Thyroid gland (tissue), 4 donors: ENCODE data around the gene GJC2. TPM values are rescaled to one million over a fixed set of nuclear protein-coding genes. Genes with fewer than 3 reads are reported as not detected.

Source experiments
- DNase-seq, 2 donors: peaks; one replicate each; pipeline ENCODE4 v3.0.0-alpha.2; 2019
- H3K27ac ChIP-seq, 3 donors: fragments of 200-600 bp; sonication (generic); 1 replicate in 2 of 3; 2 replicates in 1 of 3; pipeline ENCODE4 v1.5.1; 2016 to 2019; ENCODE audit warnings: mild to moderate bottlenecking in 1 of 3, moderate library complexity in 1 of 3
- H3K27me3 ChIP-seq: fragments of 200-600 bp; sonication (generic); one replicate; pipeline ENCODE4 v1.5.1; 2019
- H3K36me3 ChIP-seq, 2 donors: fragments of 200-600 bp; sonication (generic); one replicate each; pipeline ENCODE4 v1.5.1; 2016 to 2019
- H3K4me1 ChIP-seq, 2 donors: fragments of 200-600 bp; sonication (generic); one replicate each; pipeline ENCODE4 v1.5.1; 2017 to 2019
- H3K4me3 ChIP-seq, 3 donors: fragments of 200-600 bp; sonication (generic); replicated peaks in 1 of 3; 1 replicate in 2 of 3; 2 replicates in 1 of 3; pipeline ENCODE4 v1.5.1; 2016; ENCODE audit warnings: mild to moderate bottlenecking in 1 of 3
- H3K9me3 ChIP-seq: fragments of 200-600 bp; sonication (generic); one replicate; pipeline ENCODE4 v1.5.1; 2017
- POLR2A ChIP-seq, 2 donors: fragments of 450-650 bp; IDR thresholded peaks; one replicate each; pipeline ENCODE4 v1.6.1; 2017; ENCODE audit warnings: antibody characterized with exemption in 2 of 2, mild to moderate bottlenecking in 2 of 2, moderate library complexity in 1 of 2
- WGBS, 2 donors: methylation state at CpG; one replicate each; pipeline ENCODE4 v1.1.5; 2017; 5-methylcytosine and 5-hydroxymethylcytosine counted together
- intact Hi-C: fragments of 100-400 bp; cut with DNase I; formaldehyde crosslinking; loops from one replicate; pipeline ENCODE4 v1.15.1; 2023
- small RNA-seq: library from RNA; depleted of rRNA; stranded (forward); fragments of <200 nt; gene quantifications from one replicate; pipeline ENCODE3, GENCODE V24; 2016
- total RNA-seq, 4 donors: library from RNA; depleted of rRNA; stranded (reverse); fragments of >200 nt; gene quantifications; one replicate each; pipeline ENCODE4 v1.2.3, GENCODE V29; 2016
- TF ChIP-seq, protein P1 (sequence below), 6 experiments: fragments of 200-600 bp in 3 of 6; fragments of 450-650 bp in 3 of 6; sonication (generic) in 3 of 6; IDR thresholded peaks; one replicate each; pipeline ENCODE4 v1.5.1; 2016 to 2019; ENCODE audit warnings: antibody characterized with exemption in 6 of 6, mild to moderate bottlenecking in 2 of 6, inconsistent platforms in 1 of 6, moderate library complexity in 1 of 6

The GJC2 gene
- total RNA-seq, 4 donors from 2014 or later: 2.1 to 14.0 (median 3.8) TPM

DNA sequence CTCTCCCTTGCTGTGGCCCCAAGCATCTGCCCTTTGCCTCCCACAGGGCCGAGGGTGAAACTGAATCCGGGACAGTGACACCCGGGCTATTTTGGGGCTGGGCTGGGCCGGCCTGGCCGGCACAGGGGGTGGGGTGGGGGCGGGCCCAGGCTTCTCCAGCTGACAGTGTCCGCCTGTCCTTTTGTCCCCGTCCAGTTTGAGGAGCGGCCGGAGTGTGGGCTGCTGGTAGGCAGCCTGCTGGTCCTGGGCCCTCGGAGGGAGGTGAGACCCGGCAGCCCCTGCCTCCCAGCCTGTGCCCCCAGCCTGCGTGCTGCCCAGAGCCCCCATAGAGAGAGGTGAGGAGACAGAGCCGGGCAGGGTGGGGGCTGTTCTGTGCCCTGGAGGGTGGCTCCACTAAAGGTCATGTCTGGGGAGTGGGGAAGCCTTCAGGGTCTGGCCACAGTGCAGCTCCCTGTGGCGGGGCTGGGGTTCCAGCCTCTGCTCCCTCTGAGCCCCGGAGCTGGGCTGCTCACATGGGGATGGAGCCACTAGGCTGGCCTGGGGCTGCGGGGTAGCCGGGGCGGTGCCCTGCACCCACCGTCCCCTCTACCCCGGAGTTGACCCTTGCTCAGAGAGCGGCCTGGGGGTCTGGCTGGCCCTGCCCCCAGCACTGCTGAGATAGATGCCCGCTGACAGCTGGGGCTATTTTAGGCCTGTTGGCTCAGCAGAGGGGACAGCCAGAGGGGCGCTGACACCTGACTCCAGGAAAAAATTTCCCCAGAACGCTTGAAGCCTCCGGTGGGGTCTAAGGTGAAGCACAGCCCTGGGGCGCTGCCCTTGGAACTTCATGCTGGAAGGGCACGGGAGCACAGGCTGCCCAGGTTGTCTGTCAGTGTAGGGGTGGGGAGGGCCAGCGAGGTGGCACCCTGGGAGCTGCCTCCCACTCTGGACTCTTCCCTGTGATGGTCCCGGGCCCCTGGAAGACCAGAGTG, 58.4 kb downstream of the GJC2 start, which contains the start of gene OBSCN:
Gene OBSCN, plus strand, starts transcription at position 194 of the 971 bp plus-strand sequence. CDS start 3,740 bp downstream, outside the sequence.
- Histone ChIP-seq H3K4me3 (no peak within 1 kb of the TSS), H3K27me3 (no peaks in the 10 kb centered on the region), H3K9me3 (no peaks in the 10 kb centered on the region), H3K36me3 (no peaks in the 10 kb centered on the region), H3K27ac (no peak within 1 kb of the TSS), H3K4me1 (peaks cover 0 to 18% of the 10 kb centered on the region in 2 donors)
- no peak for DNase-seq
- no peak for TF ChIP-seq POLR2A (IDR thresholded peaks at IDR 0.05)
- TF ChIP-seq, protein P1, sequence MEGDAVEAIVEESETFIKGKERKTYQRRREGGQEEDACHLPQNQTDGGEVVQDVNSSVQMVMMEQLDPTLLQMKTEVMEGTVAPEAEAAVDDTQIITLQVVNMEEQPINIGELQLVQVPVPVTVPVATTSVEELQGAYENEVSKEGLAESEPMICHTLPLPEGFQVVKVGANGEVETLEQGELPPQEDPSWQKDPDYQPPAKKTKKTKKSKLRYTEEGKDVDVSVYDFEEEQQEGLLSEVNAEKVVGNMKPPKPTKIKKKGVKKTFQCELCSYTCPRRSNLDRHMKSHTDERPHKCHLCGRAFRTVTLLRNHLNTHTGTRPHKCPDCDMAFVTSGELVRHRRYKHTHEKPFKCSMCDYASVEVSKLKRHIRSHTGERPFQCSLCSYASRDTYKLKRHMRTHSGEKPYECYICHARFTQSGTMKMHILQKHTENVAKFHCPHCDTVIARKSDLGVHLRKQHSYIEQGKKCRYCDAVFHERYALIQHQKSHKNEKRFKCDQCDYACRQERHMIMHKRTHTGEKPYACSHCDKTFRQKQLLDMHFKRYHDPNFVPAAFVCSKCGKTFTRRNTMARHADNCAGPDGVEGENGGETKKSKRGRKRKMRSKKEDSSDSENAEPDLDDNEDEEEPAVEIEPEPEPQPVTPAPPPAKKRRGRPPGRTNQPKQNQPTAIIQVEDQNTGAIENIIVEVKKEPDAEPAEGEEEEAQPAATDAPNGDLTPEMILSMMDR (IDR thresholded peaks at IDR 0.05): no peak
- WGBS, 2 donors: 45 to 50% methylated on average over 6 to 12 of the region's 30 CpGs
- intact Hi-C loops: no loop called here

DNA sequence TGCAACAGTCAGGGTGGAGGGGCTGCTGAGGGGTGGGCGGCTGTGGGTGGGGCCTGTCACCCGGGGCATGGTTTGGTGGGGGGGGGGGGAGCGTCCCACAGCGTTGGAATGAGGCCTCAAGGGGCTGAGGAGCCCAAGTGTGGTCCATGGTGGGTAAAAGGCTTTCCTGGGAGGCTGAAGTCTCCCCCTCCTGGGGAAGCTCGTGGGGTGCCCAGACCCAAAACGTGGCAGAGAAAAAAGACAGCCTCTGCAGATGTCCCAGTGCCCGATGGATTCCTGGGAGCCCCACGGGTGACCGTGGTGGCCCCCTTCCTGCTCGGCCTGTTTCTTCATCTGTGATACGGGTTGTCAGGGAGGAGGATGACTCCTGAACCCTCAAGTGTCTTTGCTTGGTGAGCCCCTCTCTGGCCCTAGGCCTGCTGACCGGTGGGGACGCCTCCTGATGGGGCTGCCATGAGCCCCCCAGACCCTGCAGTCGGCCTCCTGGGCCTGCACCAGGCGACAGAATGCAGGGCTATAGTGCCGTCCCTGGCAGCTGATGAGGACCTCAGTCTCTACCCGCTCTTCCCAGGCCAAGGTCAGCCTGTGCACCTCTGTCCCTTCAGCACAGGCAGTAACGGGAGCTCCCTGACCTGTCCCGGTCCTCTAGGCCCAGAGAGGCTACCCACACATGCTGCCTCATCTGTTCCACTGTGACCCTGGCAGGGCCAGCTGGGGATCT, 59.3 kb downstream of the GJC2 start:
- TF ChIP-seq POLR2A (IDR thresholded peaks at IDR 0.05): no peak
- TF ChIP-seq, protein P1 (IDR thresholded peaks at IDR 0.05): no peak
- H3K27ac ChIP-seq: no peak overlapping the region
- H3K4me3 ChIP-seq: no peak overlapping the region
- WGBS, 2 donors: 53 to 80% methylated on average over 2 to 13 of the region's 19 CpGs
- no peaks in the 10 kb centered on the region for H3K9me3 ChIP-seq
- intact Hi-C loops: no loop called here
- H3K4me1 ChIP-seq: peaks cover 2 to 22% of the 10 kb centered on the region in 2 donors
- DNase-seq: no peak
- no peaks in the 10 kb centered on the region for H3K27me3 ChIP-seq
- no peaks in the 10 kb centered on the region for H3K36me3 ChIP-seq

Small RNA genes lying within 50 kb of the gene (small RNA-seq; reads per million reads assigned to genes)
- gene AL359510.1: not detected

Other genes starting within 250 kb of the GJC2 start
- gene WNT9A, start 202.0 kb upstream of the GJC2 start, total RNA-seq: 1 to 10 TPM; 2.5 to 4.3 (median 3.4) TPM
- not detected for gene WNT3A, start 142.9 kb upstream of the GJC2 start, total RNA-seq
- gene ARF1, start 67.2 kb upstream of the GJC2 start, total RNA-seq: 100 to 1,000 TPM; 378 to 457 (median 410) TPM
- 10 to 100 TPM in 3 of 4 donors, 1 to 10 TPM in 1; 8.3 to 26.5 (median 13.6) TPM for gene C1orf35, start 46.6 kb upstream of the GJC2 start, total RNA-seq
- 100 to 1,000 TPM in 1 of 4 donors, 10 to 100 TPM in 3; 23.5 to 125 (median 87.5) TPM for gene MRPL55, start 40.6 kb upstream of the GJC2 start, total RNA-seq
- 100 to 1,000 TPM; 157 to 385 (median 283) TPM for gene GUK1, start 9.7 kb upstream of the GJC2 start, total RNA-seq
- gene IBA57, start 15.9 kb downstream of the GJC2 start, total RNA-seq: 10 to 100 TPM in 2 of 4 donors, 1 to 10 TPM in 2; 4.0 to 15.0 (median 11.7) TPM
- 10 to 100 TPM; 24.0 to 35.1 (median 31.5) TPM for gene OBSCN, start 58.1 kb downstream of the GJC2 start, total RNA-seq